H1 (cell line): ENCODE measurements around the gene ANO2. TPM values are rescaled to one million over a fixed set of nuclear protein-coding genes. Genes with fewer than 3 reads are reported as not detected.

ENCODE experiments used
- CTCF ChIA-PET: fragments of 300-600 bp; sonication (Branson Sonifier 250); formaldehyde crosslinking; loops from one replicate; lab custom pipeline; 2021; ENCODE audit not compliant: partially characterized antibody; lab: Charles Lee
- POLR2A ChIA-PET: fragments of 300-600 bp; sonication (Branson Sonifier 250); formaldehyde crosslinking; loops from one replicate; lab custom pipeline; 2021; ENCODE audit warnings: inconsistent platforms; ENCODE audit not compliant: partially characterized antibody; lab: Charles Lee
- DNase-seq, 2 experiments: peaks; one replicate each; pipeline versions ENCODE4 v3.0.0 to v3.0.0-alpha.2; 2010 to 2022; ENCODE audit warnings: low spot score in 2 of 2, low read depth in 1 of 2, mixed read lengths in 1 of 2
- FAIRE-seq: peaks from 2 replicates; lab custom pipeline; 2011; peaks lifted over from hg19 to GRCh38; lab: Jason Lieb, UNC
- H2AFZ ChIP-seq: 2 replicates; pipeline ENCODE4 v1.8.1; 2012; ENCODE audit warnings: low read length, inconsistent platforms
- H2AK5ac ChIP-seq: 2 replicates; pipeline ENCODE4 v1.6.1; 2013; ENCODE audit warnings: low read depth, low read length
- H2BK120ac ChIP-seq: replicated peaks from 2 replicates; pipeline ENCODE3; 2013; ENCODE audit warnings: low read depth, low read length, inconsistent platforms
- H2BK12ac ChIP-seq: 2 replicates; pipeline ENCODE4 v1.6.1; 2013; ENCODE audit warnings: low read depth, low read length
- H2BK15ac ChIP-seq: 2 replicates; pipeline ENCODE4 v1.6.1; 2013; ENCODE audit warnings: low read length
- H2BK20ac ChIP-seq: 2 replicates; pipeline ENCODE4 v1.6.1; 2013; ENCODE audit warnings: low read length
- H2BK5ac ChIP-seq: 2 replicates; pipeline ENCODE4 v1.6.1; 2013; ENCODE audit warnings: low read depth, low read length
- H3K14ac ChIP-seq: 2 replicates; pipeline ENCODE4 v1.6.1; 2013; ENCODE audit warnings: inconsistent platforms; ENCODE audit not compliant: insufficient read length
- H3K18ac ChIP-seq: 2 replicates; pipeline ENCODE4 v1.6.1; 2013; ENCODE audit warnings: low read length; ENCODE audit errors: extremely low read depth
- H3K23ac ChIP-seq: 2 replicates; pipeline ENCODE4 v1.6.1; 2013; ENCODE audit warnings: inconsistent platforms; ENCODE audit not compliant: insufficient read length
- H3K23me2 ChIP-seq: 2 replicates; pipeline ENCODE4 v1.6.1; 2013; ENCODE audit warnings: low read depth, low read length
- H3K27ac ChIP-seq: 2 replicates; pipeline ENCODE4 v1.6.1; 2011; ENCODE audit warnings: low read depth, low read length, inconsistent platforms
- H3K27me3 ChIP-seq, 4 experiments: replicated peaks in 1 of 4; 1 replicate in 1 of 4; 2 replicates in 3 of 4; pipeline versions ENCODE4 v1.6.1 to v1.8.1; 2011 to 2013; ENCODE audit warnings: low read length in 3 of 4, mild to moderate bottlenecking in 3 of 4, inconsistent platforms in 2 of 4, mixed read lengths in 2 of 4, moderate library complexity in 1 of 4; ENCODE audit not compliant: control insufficient read depth in 3 of 4, insufficient read depth in 3 of 4; ENCODE audit errors: extremely low read depth in 1 of 4
- H3K36me3 ChIP-seq, 4 experiments: 2 replicates each; pipeline versions ENCODE4 v1.6.1 to v1.8.1; 2011 to 2013; ENCODE audit warnings: mild to moderate bottlenecking in 4 of 4, low read length in 3 of 4, moderate library complexity in 2 of 4, control low read depth in 1 of 4, inconsistent platforms in 1 of 4; ENCODE audit not compliant: insufficient read depth in 4 of 4, control insufficient read depth in 2 of 4
- H3K4ac ChIP-seq: replicated peaks from 2 replicates; pipeline ENCODE3; 2013; ENCODE audit warnings: low read length, low read depth, mixed read lengths, inconsistent platforms; ENCODE audit not compliant: insufficient read length
- H3K4me1 ChIP-seq, 4 experiments: replicated peaks in 1 of 4; 1 replicate in 1 of 4; 2 replicates in 3 of 4; pipeline versions ENCODE4 v1.6.1 to v1.8.1; 2011 to 2013; ENCODE audit warnings: low read length in 3 of 4, inconsistent platforms in 2 of 4, mixed read lengths in 1 of 4; ENCODE audit not compliant: insufficient read depth in 4 of 4, control insufficient read depth in 3 of 4
- H3K4me2 ChIP-seq, 2 experiments: 2 replicates each; pipeline versions ENCODE4 v1.6.1 to v1.8.1; 2011 to 2013; ENCODE audit warnings: low read depth in 2 of 2, low read length in 2 of 2, control low read depth in 1 of 2, inconsistent platforms in 1 of 2, mild to moderate bottlenecking in 1 of 2; ENCODE audit not compliant: insufficient read depth in 1 of 2
- H3K4me3 ChIP-seq, 4 experiments: fragments of 200-600, 300-600 bp in 1 of 4; sonication (generic), shearing (Covaris generic), sonication (Bioruptor Twin) in 1 of 4; 2 replicates each; pipeline versions ENCODE4 v1.5.1 to v1.8.1; 2011 to 2016; ENCODE audit warnings: low read length in 4 of 4, low read depth in 3 of 4, control low read depth in 2 of 4, inconsistent platforms in 2 of 4, mild to moderate bottlenecking in 2 of 4, mixed read lengths in 1 of 4, moderate library complexity in 1 of 4; ENCODE audit not compliant: insufficient read depth in 2 of 4; ENCODE audit errors: extremely low read depth in 1 of 4
- H3K56ac ChIP-seq: replicated peaks from 2 replicates; pipeline ENCODE3; 2013; ENCODE audit warnings: low read depth, mild to moderate bottlenecking, mixed read lengths, low read length, inconsistent platforms; ENCODE audit not compliant: insufficient read length
- H3K79me1 ChIP-seq: 2 replicates; pipeline ENCODE4 v1.6.1; 2013; ENCODE audit warnings: low read depth, low read length, control low read depth
- H3K79me2 ChIP-seq, 2 experiments: 2 replicates each; pipeline versions ENCODE4 v1.6.1 to v1.8.1; 2012 to 2013; ENCODE audit warnings: low read length in 2 of 2, mild to moderate bottlenecking in 2 of 2, inconsistent platforms in 1 of 2; ENCODE audit not compliant: insufficient read depth in 2 of 2, control insufficient read depth in 1 of 2
- H3K9ac ChIP-seq, 4 experiments: replicated peaks in 1 of 4; 1 replicate in 1 of 4; 2 replicates in 3 of 4; pipeline versions ENCODE4 v1.6.1 to v1.8.1; 2011 to 2013; ENCODE audit warnings: low read depth in 3 of 4, low read length in 3 of 4, control low read depth in 2 of 4, mild to moderate bottlenecking in 2 of 4, moderate library complexity in 2 of 4, inconsistent platforms in 1 of 4; ENCODE audit errors: extremely low read depth in 1 of 4
- H3K9me3 ChIP-seq, 2 experiments: 2 replicates each; pipeline versions ENCODE4 v1.6.1 to v1.8.1; 2012 to 2013; ENCODE audit warnings: mild to moderate bottlenecking in 2 of 2, moderate library complexity in 2 of 2, control low read depth in 1 of 2, inconsistent platforms in 1 of 2, low read depth in 1 of 2, low read length in 1 of 2, mixed read lengths in 1 of 2; ENCODE audit not compliant: insufficient read depth in 2 of 2
- H4K20me1 ChIP-seq, 2 experiments: replicated peaks in 1 of 2; 2 replicates each; pipeline versions ENCODE3 to v1.8.1; 2011 to 2013; ENCODE audit warnings: inconsistent platforms in 2 of 2, low read length in 2 of 2, mild to moderate bottlenecking in 1 of 2; ENCODE audit not compliant: insufficient read depth in 2 of 2, control insufficient read depth in 1 of 2
- H4K5ac ChIP-seq: 2 replicates; pipeline ENCODE4 v1.6.1; 2013; ENCODE audit warnings: low read length, low read depth, mixed read lengths, inconsistent platforms; ENCODE audit not compliant: insufficient read length
- H4K8ac ChIP-seq: 2 replicates; pipeline ENCODE4 v1.8.0; 2013; ENCODE audit warnings: mild to moderate bottlenecking, moderate library complexity, low read length, inconsistent platforms; ENCODE audit not compliant: insufficient read depth; ENCODE audit errors: extremely low read depth
- H4K91ac ChIP-seq: replicated peaks from 2 replicates; pipeline ENCODE3; 2013; ENCODE audit warnings: low read length, mixed read lengths, inconsistent platforms; ENCODE audit not compliant: insufficient read length
- BCL11A ChIP-seq, 2 experiments: IDR thresholded peaks; one replicate each; pipeline ENCODE4 v1.6.1; 2011; ENCODE audit warnings: low read depth in 2 of 2, low read length in 2 of 2, mild to moderate bottlenecking in 2 of 2
- CBX5 ChIP-seq: fragments of 300-800, 300-1000 bp; sonication (generic); IDR thresholded peaks from 2 replicates; pipeline ENCODE4 v1.7.1; 2016; ENCODE audit warnings: antibody characterized with exemption, low read length, low read depth
- CBX8 ChIP-seq: fragments of 300-800, 300-1000 bp; sonication (generic); IDR thresholded peaks from 2 replicates; pipeline ENCODE4 v1.7.1; 2016; ENCODE audit warnings: low read depth, low read length, borderline replicate concordance
- CTBP2 ChIP-seq: IDR thresholded peaks from 2 replicates; pipeline ENCODE4 v1.7.0; 2011; ENCODE audit warnings: borderline replicate concordance, mild to moderate bottlenecking, moderate library complexity, mixed read lengths, low read length; ENCODE audit not compliant: insufficient read depth, insufficient read length
- EP300 ChIP-seq, 2 experiments: IDR thresholded peaks; 1 replicate in 1 of 2; 2 replicates in 1 of 2; pipeline ENCODE4 v1.6.1; 2011 to 2012; ENCODE audit warnings: low read depth in 2 of 2, low read length in 2 of 2, mild to moderate bottlenecking in 2 of 2, borderline replicate concordance in 1 of 2, inconsistent platforms in 1 of 2, moderate library complexity in 1 of 2
- HDAC6 ChIP-seq: IDR thresholded peaks from one replicate; pipeline ENCODE4 v1.7.1; 2012; ENCODE audit warnings: low read depth, mild to moderate bottlenecking, inconsistent platforms, low read length, moderate library complexity
- JUND ChIP-seq: IDR thresholded peaks from 2 replicates; pipeline ENCODE4 v1.6.1; 2011; ENCODE audit warnings: mild to moderate bottlenecking, improper control_type of control experiment, low read length
- KDM5A ChIP-seq: fragments of 200-600 bp; IDR thresholded peaks from 2 replicates; pipeline ENCODE4 v1.7.1; 2012; ENCODE audit warnings: mild to moderate bottlenecking, low read length, inconsistent platforms, mixed read lengths
- POLR2A ChIP-seq, 2 experiments: IDR thresholded peaks; 1 replicate in 1 of 2; 2 replicates in 1 of 2; pipeline ENCODE4 v1.6.1; 2011; ENCODE audit warnings: low read depth in 2 of 2, low read length in 2 of 2, mild to moderate bottlenecking in 2 of 2; ENCODE audit errors: control extremely low read depth in 1 of 2
- RFX5 ChIP-seq: IDR thresholded peaks from 2 replicates; pipeline ENCODE4 v1.6.1; 2011; ENCODE audit warnings: low read depth, low read length, improper control_type of control experiment, borderline replicate concordance
- SIX5 ChIP-seq: IDR thresholded peaks from 2 replicates; pipeline ENCODE4 v1.6.1; 2011; ENCODE audit warnings: mild to moderate bottlenecking, low read depth, low read length
- SP2 ChIP-seq: IDR thresholded peaks from 2 replicates; pipeline ENCODE4 v1.6.1; 2012; ENCODE audit warnings: mild to moderate bottlenecking, low read length, inconsistent platforms
- SUZ12 ChIP-seq: fragments of 200-600 bp; sonication (generic); IDR thresholded peaks from 2 replicates; pipeline ENCODE4 v1.6.1; 2012; ENCODE audit warnings: mild to moderate bottlenecking, inconsistent platforms, low read length, moderate library complexity, mixed read lengths
- TEAD4 ChIP-seq: IDR thresholded peaks from 2 replicates; pipeline ENCODE4 v1.6.1; 2012; ENCODE audit warnings: low read depth, low read length, inconsistent platforms, mixed read lengths
- WGBS, 2 experiments: shearing (Covaris generic) in 1 of 2; methylation state at CpG; one replicate each; pipeline versions ENCODE4 v1.1.6 to v1.1.7; 2013 to 2015; ENCODE audit warnings: low lambda C conversion rate in 2 of 2, mixed read lengths in 2 of 2, inconsistent platforms in 1 of 2, low coverage in 1 of 2, missing lambda C conversion rate in 1 of 2; ENCODE audit not compliant: insufficient replicate concordance in 2 of 2, insufficient coverage in 1 of 2, insufficient read length in 1 of 2; ENCODE audit errors: extremely low coverage in 1 of 2, missing lambda C conversion rate in 1 of 2; 5-methylcytosine and 5-hydroxymethylcytosine counted together
- polyA plus RNA-seq, 7 experiments: library from polyadenylated mRNA; depleted of rRNA in 3 of 7; stranded (reverse) in 5 of 7; unstranded in 2 of 7; fragments of >200 nt in 5 of 7; fragments of 200-250 nt in 2 of 7; gene quantifications; 1 replicate in 5 of 7; 2 replicates in 1 of 7; 4 replicates in 1 of 7; pipeline versions ENCODE4 v1.2.1 to v1.2.3, GENCODE V29; 2011 to 2013; ENCODE audit warnings: missing spikeins in 2 of 7, mixed read lengths in 2 of 7
- total RNA-seq: library from RNA; stranded (reverse); fragmentation: NEBNext Ultra II Directional; extraction: Animal tissue kit (Norgen Biotek cat#: 25700); gene quantifications from 2 replicates; pipeline ENCODE4 v1.2.1, GENCODE V29; 2021
- TF ChIP-seq, protein P1 (sequence below): IDR thresholded peaks from 2 replicates; pipeline ENCODE4 v1.6.1; 2012; ENCODE audit warnings: inconsistent platforms

ANO2 gene
- total and polyA plus RNA-seq, 2 of the 8 experiments (the other 6 are each of a cell fraction or from before 2014, with no cell fraction given) = 1.9 to 5.5 TPM

DNA sequence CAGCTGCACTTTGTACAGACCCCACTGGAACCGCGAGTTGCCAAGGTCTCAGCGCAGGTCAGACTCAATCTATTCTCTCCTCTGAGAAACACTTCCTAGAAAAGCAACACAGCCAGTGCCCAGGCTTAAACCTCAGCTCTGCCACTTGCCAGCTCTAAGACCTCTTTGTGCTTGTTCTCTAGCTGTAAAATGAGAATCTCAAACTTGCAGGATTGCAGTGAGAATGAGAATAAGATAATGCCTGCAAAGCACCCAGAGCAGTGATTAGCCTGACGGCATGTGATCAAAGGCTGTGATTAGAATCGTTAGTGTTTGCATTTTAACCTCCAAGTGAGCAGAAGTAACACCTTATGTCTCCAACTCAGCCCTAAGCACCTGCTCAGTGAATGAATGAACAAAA lies 21.3 kb downstream of the ANO2 start:
- Histone ChIP-seq H3K79me1 (no peaks in the 10 kb centered on the region), H2BK12ac (no peak overlapping the region), H3K9ac (no peak overlapping the region), H3K4me1 (no peaks in the 10 kb centered on the region), H2BK15ac (no peak overlapping the region), H3K4ac (no peak overlapping the region), H3K27me3 (no peaks in the 10 kb centered on the region), H2AK5ac (no peak overlapping the region), H3K36me3 (no peaks in the 10 kb centered on the region), H3K27ac (no peak overlapping the region), H3K56ac (no peak overlapping the region), H2BK120ac (no peak overlapping the region), H4K20me1 (no peaks in the 10 kb centered on the region), H3K79me2 (no peaks in the 10 kb centered on the region), H3K23ac (no peak overlapping the region), H4K5ac (no peak overlapping the region), H4K91ac (no peak overlapping the region), H3K18ac (no peak overlapping the region), H2BK5ac (no peak overlapping the region), H3K9me3 (no peaks in the 10 kb centered on the region), H4K8ac (no peak overlapping the region), H3K4me3 (no peak overlapping the region), H2BK20ac (no peak overlapping the region), H3K23me2 (peaks cover 4% of the 10 kb centered on the region; the same call in 1 of the 2 replicates), H3K4me2 (no peak overlapping the region), H2AFZ (no peak overlapping the region), H3K14ac (no peak overlapping the region)
- DNase-seq (no peak), FAIRE-seq (no peak)
- POLR2A ChIA-PET = interaction anchor here (1.3 kb wide), 1 partner anchor 22 kb away, joined by 4 read pairs; the partner anchor contains the start of gene ANO2
- CTCF ChIA-PET = interaction anchor here (0.6 to 1.6 kb wide), 5 partner anchors 10 to 836 kb away, joined by 3 to 6 read pairs (median 4); no protein-coding TSS in a partner anchor
- WGBS, 2 experiments = 89% methylated on average over 5 of the region's 5 CpGs; no CpG with 5 or more reads in 1 of the 2 experiments
- TF ChIP-seq EP300 (IDR thresholded peaks at IDR 0.05; ENCODE audit: borderline replicate concordance in 1 of 2, low read depth in 2 of 2, low read length in 2 of 2) = no peak
- no peak for TF ChIP-seq SP2
- no peak for TF ChIP-seq JUND
- TF ChIP-seq, protein P1, sequence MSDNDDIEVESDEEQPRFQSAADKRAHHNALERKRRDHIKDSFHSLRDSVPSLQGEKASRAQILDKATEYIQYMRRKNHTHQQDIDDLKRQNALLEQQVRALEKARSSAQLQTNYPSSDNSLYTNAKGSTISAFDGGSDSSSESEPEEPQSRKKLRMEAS = no peak
- TF ChIP-seq RFX5 = no peak
- TF ChIP-seq CBX5 = no peak
- no peak for TF ChIP-seq KDM5A
- TF ChIP-seq SUZ12 = no peak
- no peak for TF ChIP-seq HDAC6
- TF ChIP-seq CTBP2 = no peak
- TF ChIP-seq BCL11A (IDR thresholded peaks at IDR 0.05; ENCODE audit: low read depth in 2 of 2, low read length in 2 of 2) = no peak
- TF ChIP-seq CBX8 = no peak
- no peak for TF ChIP-seq POLR2A (IDR thresholded peaks at IDR 0.05; ENCODE audit: control extremely low read depth in 1 of 2, low read depth in 2 of 2, low read length in 2 of 2)
- TF ChIP-seq TEAD4 = no peak
- TF ChIP-seq SIX5 = no peak
